IMR-90 (cell line): ENCODE results near the gene ARFGEF3. TPM values are rescaled to one million over a fixed set of nuclear protein-coding genes. Genes with fewer than 3 reads are reported as not detected.

ENCODE experiments used
- ATAC-seq: fragments of 200-7000 bp; cut with Tn5 transposase; 2 replicates; pipeline ENCODE4 v1.9.1; 2020; ENCODE audit warnings: low read depth, mild to moderate bottlenecking, moderate library complexity
- BruUV-seq: library from RNA; stranded (reverse); fragments of 400-500 nt; replicated peaks from 2 replicates; lab custom pipeline; 2021; lab: Mats Ljungman, UMichigan
- CTCF ChIA-PET: fragments of 300-600 bp; formaldehyde crosslinking; extraction: SDS; loops from one replicate; lab custom pipeline; 2021; ENCODE audit warnings: antibody characterized with exemption; lab: Yijun Ruan, JAX
- POLR2A ChIA-PET: fragments of 300-600 bp; sonication (Branson Sonifier 250); formaldehyde crosslinking; loops from one replicate; lab custom pipeline; 2022; ENCODE audit warnings: antibody characterized with exemption; ENCODE audit not compliant: unreplicated experiment; lab: Charles Lee
- DNase-seq: peaks from one replicate; pipeline ENCODE4 v3.0.0; 2013
- H2AFZ ChIP-seq: replicated peaks from 2 replicates; pipeline ENCODE3; 2013; ENCODE audit warnings: low read length, mild to moderate bottlenecking; ENCODE audit not compliant: poor library complexity
- H2AK5ac ChIP-seq: 2 replicates; pipeline ENCODE4 v1.6.1; 2013; ENCODE audit warnings: low read depth, low read length, inconsistent platforms
- H2AK9ac ChIP-seq: replicated peaks from 2 replicates; pipeline ENCODE3; 2013; ENCODE audit warnings: mild to moderate bottlenecking, low read depth, low read length, moderate library complexity; ENCODE audit not compliant: poor library complexity
- H2BK120ac ChIP-seq: 2 replicates; pipeline ENCODE4 v1.6.1; 2013; ENCODE audit warnings: low read depth, low read length, inconsistent platforms
- H2BK15ac ChIP-seq: 3 replicates; pipeline ENCODE4 v1.6.1; 2013; ENCODE audit warnings: low read depth, low read length, inconsistent platforms
- H2BK20ac ChIP-seq: 2 replicates; pipeline ENCODE4 v1.6.1; 2013; ENCODE audit warnings: low read depth, mild to moderate bottlenecking, inconsistent platforms, low read length, moderate library complexity
- H2BK5ac ChIP-seq: 2 replicates; pipeline ENCODE4 v1.6.1; 2013; ENCODE audit warnings: mild to moderate bottlenecking, low read depth, low read length, inconsistent platforms; ENCODE audit not compliant: poor library complexity, severe bottlenecking
- H3K14ac ChIP-seq: replicated peaks from 2 replicates; pipeline ENCODE4 v1.6.1; 2013; ENCODE audit warnings: low read depth, low read length, inconsistent platforms
- H3K18ac ChIP-seq: 2 replicates; pipeline ENCODE4 v1.6.1; 2013; ENCODE audit warnings: low read depth, low read length, control low read depth
- H3K23ac ChIP-seq: 2 replicates; pipeline ENCODE4 v1.6.1; 2013; ENCODE audit warnings: low read depth, low read length, inconsistent platforms
- H3K27ac ChIP-seq: 2 replicates; pipeline ENCODE4 v1.5.1; 2013; ENCODE audit warnings: mild to moderate bottlenecking, control low read depth, low read length; ENCODE audit not compliant: insufficient read depth
- H3K27me3 ChIP-seq: 2 replicates; pipeline ENCODE4 v1.6.1; 2013; ENCODE audit warnings: low read length; ENCODE audit not compliant: control insufficient read depth, insufficient read depth
- H3K36me3 ChIP-seq: 2 replicates; pipeline ENCODE4 v1.6.1; 2013; ENCODE audit warnings: low read length, mixed read lengths; ENCODE audit not compliant: control insufficient read depth, insufficient read depth
- H3K4ac ChIP-seq: 2 replicates; pipeline ENCODE4 v1.6.1; 2013; ENCODE audit warnings: low read depth, low read length, inconsistent platforms
- H3K4me1 ChIP-seq: 2 replicates; pipeline ENCODE4 v1.6.1; 2013; ENCODE audit warnings: low read length, mixed read lengths; ENCODE audit not compliant: control insufficient read depth, insufficient read depth
- H3K4me2 ChIP-seq: 2 replicates; pipeline ENCODE4 v1.6.1; 2013; ENCODE audit warnings: low read depth, mild to moderate bottlenecking, control low read depth, low read length, moderate library complexity
- H3K4me3 ChIP-seq: 2 replicates; pipeline ENCODE4 v1.5.1; 2013; ENCODE audit warnings: low read depth, mild to moderate bottlenecking, control low read depth, low read length, moderate library complexity; ENCODE audit not compliant: insufficient read depth
- H3K56ac ChIP-seq: 2 replicates; pipeline ENCODE4 v1.6.1; 2013; ENCODE audit warnings: low read length, inconsistent platforms; ENCODE audit not compliant: insufficient read depth; ENCODE audit errors: extremely low read depth
- H3K79me1 ChIP-seq, 2 experiments: 2 replicates each; pipeline ENCODE4 v1.6.1; 2013; ENCODE audit warnings: low read length in 2 of 2, inconsistent platforms in 1 of 2, low read depth in 1 of 2
- H3K9ac ChIP-seq: 2 replicates; pipeline ENCODE4 v1.6.1; 2013; ENCODE audit warnings: low read depth, low read length, control low read depth
- H3K9me1 ChIP-seq: 2 replicates; pipeline ENCODE4 v1.6.1; 2013; ENCODE audit warnings: low read length, inconsistent platforms; ENCODE audit not compliant: insufficient read depth
- H3K9me3 ChIP-seq: 2 replicates; pipeline ENCODE4 v1.6.1; 2013; ENCODE audit warnings: low read length; ENCODE audit not compliant: control insufficient read depth, insufficient read depth
- H4K20me1 ChIP-seq: 2 replicates; pipeline ENCODE4 v1.6.1; 2013; ENCODE audit warnings: low read length, inconsistent platforms; ENCODE audit not compliant: insufficient read depth
- H4K5ac ChIP-seq: 2 replicates; pipeline ENCODE4 v1.6.1; 2013; ENCODE audit warnings: mild to moderate bottlenecking, low read depth, low read length, control low read depth
- H4K8ac ChIP-seq, 2 experiments: 2 replicates each; pipeline ENCODE4 v1.6.1; 2013; ENCODE audit warnings: low read depth in 2 of 2, low read length in 2 of 2, control low read depth in 1 of 2, inconsistent platforms in 1 of 2
- H4K91ac ChIP-seq: 2 replicates; pipeline ENCODE4 v1.6.1; 2013; ENCODE audit warnings: low read depth, low read length, inconsistent platforms; ENCODE audit not compliant: insufficient read depth
- CEBPB ChIP-seq: IDR thresholded peaks from 2 replicates; pipeline ENCODE4 v1.6.1; 2012; ENCODE audit warnings: low read depth, low read length, improper control_type of control experiment
- CHD1 ChIP-seq: IDR thresholded peaks from 2 replicates; pipeline ENCODE4 v1.6.1; 2012; ENCODE audit warnings: low read depth, low read length, improper control_type of control experiment
- MXI1 ChIP-seq: IDR thresholded peaks from 2 replicates; pipeline ENCODE4 v1.6.1; 2012; ENCODE audit warnings: low read depth, mild to moderate bottlenecking, low read length, moderate library complexity, borderline replicate concordance
- NFE2L2 ChIP-seq: fragments of 150-350 bp; IDR thresholded peaks from 2 replicates; pipeline ENCODE4 v1.6.1; 2016; ENCODE audit warnings: low read depth, mild to moderate bottlenecking, low read length
- RAD21 ChIP-seq: IDR thresholded peaks from 2 replicates; pipeline ENCODE4 v1.6.1; 2012; ENCODE audit warnings: low read length, improper control_type of control experiment
- RFX5 ChIP-seq: IDR thresholded peaks from 2 replicates; pipeline ENCODE4 v1.8.0; 2012; ENCODE audit warnings: low read depth, mild to moderate bottlenecking, low read length, moderate library complexity
- SMC3 ChIP-seq: fragments of 150-350 bp; IDR thresholded peaks from 2 replicates; pipeline ENCODE4 v1.6.1; 2016; ENCODE audit warnings: low read depth, mild to moderate bottlenecking, antibody characterized with exemption, low read length, moderate library complexity
- WGBS, 2 experiments: methylation state at CpG; one replicate each; pipeline versions ENCODE4 v1.1.5 to v1.1.7; 2013; ENCODE audit warnings: missing lambda C conversion rate in 2 of 2; ENCODE audit not compliant: insufficient read length in 1 of 2; ENCODE audit errors: extremely low coverage in 2 of 2; 5-methylcytosine and 5-hydroxymethylcytosine counted together
- dilution Hi-C: fragments of 300-500 bp; cut with HindIII; formaldehyde crosslinking; loops from one replicate; pipeline ENCODE4 v1.14.3; 2018; ENCODE audit warnings: low sequenced_read_pairs; ENCODE audit not compliant: unreplicated experiment
- in situ Hi-C: fragments of 300-500 bp; cut with MboI; formaldehyde crosslinking; loops from 3 replicates; pipeline ENCODE4 v1.14.3; 2019; ENCODE audit warnings: low sequenced_read_pairs, inconsistent platforms, mixed read lengths
- intact Hi-C: fragments of 100-400 bp; cut with micrococcal nuclease; formaldehyde crosslinking; loops from 2 replicates; pipeline ENCODE4 v1.10.0; 2022
- polyA plus RNA-seq, 3 experiments: library from polyadenylated mRNA; depleted of rRNA; stranded (reverse); fragments of >200 nt; gene quantifications; 2 replicates each; pipeline ENCODE4 v1.2.3, GENCODE V29; 2012; ENCODE audit warnings: low replicate concordance in 1 of 3
- total RNA-seq: library from RNA; depleted of rRNA; stranded (reverse); fragments of >200 nt; gene quantifications from 2 replicates; pipeline ENCODE4 v1.2.3, GENCODE V29; 2012
- TF ChIP-seq, protein P1 (sequence below): fragments of 150-350 bp; IDR thresholded peaks from 2 replicates; pipeline ENCODE4 v1.6.1; 2016; ENCODE audit warnings: low read depth, mild to moderate bottlenecking, low read length, moderate library complexity, borderline replicate concordance

Gene ARFGEF3
- total and polyA plus RNA-seq, 2 of the 4 experiments (the other 2 are of a cell fraction), result under 0.01 to 0.02 TPM

DNA sequence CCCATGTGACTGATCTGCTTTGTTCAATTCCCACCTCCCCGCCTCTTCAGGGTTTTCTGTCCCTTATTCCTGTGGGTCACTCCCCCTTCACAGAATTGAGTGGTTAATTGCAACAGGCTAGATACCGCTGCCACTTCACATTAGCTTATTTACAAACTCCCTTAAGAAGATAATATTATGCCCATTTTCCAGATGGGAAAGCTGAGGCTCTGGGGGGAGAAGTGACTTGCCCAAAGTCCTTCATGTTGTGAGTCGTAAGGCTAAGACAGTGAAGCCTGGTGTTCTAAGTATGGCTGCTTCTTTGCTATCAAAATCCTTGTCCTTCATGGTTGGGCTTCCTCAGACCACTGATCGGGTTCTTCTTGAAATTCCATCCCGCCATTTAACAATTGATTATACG lies 96.5 kb downstream of the ARFGEF3 start:
- no peaks in the 10 kb centered on the region for H3K4me1 ChIP-seq
- H4K8ac ChIP-seq, result no peak overlapping the region
- DNase-seq (no peak), ATAC-seq (no peak)
- H2AK9ac ChIP-seq, result no peak overlapping the region
- no TSS peak for BruUV-seq
- H3K27ac ChIP-seq, result no peak overlapping the region
- no peaks in the 10 kb centered on the region for H3K79me1 ChIP-seq
- H2AK5ac ChIP-seq, result no peak overlapping the region
- dilution Hi-C loops, result no loop called here
- no peak overlapping the region for H2BK120ac ChIP-seq
- no peak overlapping the region for H2BK15ac ChIP-seq
- no peak overlapping the region for H2BK5ac ChIP-seq
- no peak overlapping the region for H3K56ac ChIP-seq
- H3K9me3 ChIP-seq, result no peaks in the 10 kb centered on the region
- no peak overlapping the region for H4K5ac ChIP-seq
- no peak overlapping the region for H2AFZ ChIP-seq
- no peaks in the 10 kb centered on the region; the same call in 1 of the 2 replicates for H4K20me1 ChIP-seq
- no peak overlapping the region for H3K18ac ChIP-seq
- TF ChIP-seq CEBPB, result no peak
- TF ChIP-seq SMC3, result no peak
- TF ChIP-seq RAD21, result no peak
- TF ChIP-seq MXI1, result no peak
- TF ChIP-seq CHD1, result no peak
- TF ChIP-seq, protein P1, sequence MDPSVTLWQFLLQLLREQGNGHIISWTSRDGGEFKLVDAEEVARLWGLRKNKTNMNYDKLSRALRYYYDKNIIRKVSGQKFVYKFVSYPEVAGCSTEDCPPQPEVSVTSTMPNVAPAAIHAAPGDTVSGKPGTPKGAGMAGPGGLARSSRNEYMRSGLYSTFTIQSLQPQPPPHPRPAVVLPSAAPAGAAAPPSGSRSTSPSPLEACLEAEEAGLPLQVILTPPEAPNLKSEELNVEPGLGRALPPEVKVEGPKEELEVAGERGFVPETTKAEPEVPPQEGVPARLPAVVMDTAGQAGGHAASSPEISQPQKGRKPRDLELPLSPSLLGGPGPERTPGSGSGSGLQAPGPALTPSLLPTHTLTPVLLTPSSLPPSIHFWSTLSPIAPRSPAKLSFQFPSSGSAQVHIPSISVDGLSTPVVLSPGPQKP, result no peak
- no peak for TF ChIP-seq RFX5
- no peak for TF ChIP-seq NFE2L2
- no peak overlapping the region for H3K4ac ChIP-seq
- CTCF ChIA-PET, result no interaction called here
- H3K23ac ChIP-seq, result no peak overlapping the region
- intact Hi-C loops, result no loop called here
- in situ Hi-C loops, result no loop called here
- no CpG with 5 or more reads among the region's 6 CpGs for WGBS, 2 experiments
- POLR2A ChIA-PET, result no interaction called here
- H3K4me2 ChIP-seq, result no peak overlapping the region
- no peak overlapping the region for H3K4me3 ChIP-seq
- no peak overlapping the region for H3K9ac ChIP-seq
- H3K9me1 ChIP-seq, result no peaks in the 10 kb centered on the region
- no peak overlapping the region for H3K14ac ChIP-seq
- no peaks in the 10 kb centered on the region for H3K36me3 ChIP-seq
- no peak overlapping the region for H2BK20ac ChIP-seq
- H4K91ac ChIP-seq, result no peak overlapping the region
- H3K27me3 ChIP-seq, result peaks cover 16% of the 10 kb centered on the region
